ENCODE measurements around the gene LCT. TPM values are rescaled to one million over a fixed set of nuclear protein-coding genes. Genes with fewer than 3 reads are reported as not detected.
A peak's percentile ranks its signal among the peaks of the same experiment; 100 is the strongest.

Gene LCT
- polyA plus RNA-seq, 2 of the 4 experiments (the other 2 are of a cell fraction), result 0.04 TPM

DNA sequence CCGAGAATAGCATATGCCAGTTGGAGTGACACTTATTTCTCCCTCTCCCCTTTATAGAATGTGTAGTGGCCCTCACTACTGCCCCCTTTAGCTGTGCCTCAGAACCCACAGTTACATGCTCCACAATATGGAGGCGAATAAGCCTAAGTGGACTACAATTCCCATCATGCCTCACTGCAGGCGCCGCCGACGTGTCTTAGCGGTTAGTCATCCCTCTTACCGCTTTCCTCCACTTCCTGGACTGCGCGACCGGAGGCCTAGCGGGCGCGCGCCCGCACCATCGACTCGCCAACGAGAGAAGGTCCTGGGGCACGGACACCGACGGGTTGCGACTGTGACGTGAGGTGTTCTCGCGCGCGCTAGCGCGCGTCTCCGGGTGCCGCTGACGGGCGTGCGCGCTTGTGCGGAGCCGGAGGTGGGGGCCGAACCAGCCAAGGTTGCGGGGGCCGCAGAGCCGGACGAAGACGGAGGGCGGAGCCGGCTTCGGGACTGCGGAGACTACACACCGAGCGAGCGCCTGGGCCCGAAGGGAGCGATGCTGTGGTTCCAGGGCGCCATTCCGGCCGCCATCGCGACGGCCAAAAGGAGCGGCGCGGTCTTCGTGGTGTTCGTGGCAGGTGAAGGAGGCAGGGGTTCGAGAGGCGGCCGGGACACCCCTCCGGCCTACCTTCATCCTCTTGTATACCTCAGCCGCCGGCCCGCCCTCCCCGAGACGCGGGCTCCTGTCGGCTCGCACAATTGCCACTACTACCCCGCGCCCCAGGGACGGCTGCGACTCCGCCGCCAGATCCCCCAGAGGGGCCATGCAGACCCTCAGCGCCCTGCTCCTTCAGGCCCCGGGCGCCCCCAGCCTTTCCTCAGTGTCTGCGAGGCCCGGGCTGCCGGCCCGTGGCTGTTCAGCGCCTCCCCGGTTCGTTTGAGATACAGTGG, 95.3 kb downstream of the LCT start, which contains the start of gene UBXN4:
Gene UBXN4 (plus strand): TSS at position 461 of the 930 bp plus-strand sequence. CDS start 75 bp downstream, at position 536.
- H3K4me1 ChIP-seq, result peaks cover 26% of the 10 kb centered on the region; the same call in 2 of the 3 replicates
- DNase-seq (ENCODE audit: low read depth in 1 of 2, low spot score in 1 of 2) (peak; percentile 91 to 99), ATAC-seq (peak; percentile 90 to 96), FAIRE-seq (no peak)
- H3K27ac ChIP-seq, result peak within 1 kb of the TSS; percentile 92 to 96
- ChIA-PET CTCF (interaction anchor here (0.5 to 1.9 kb wide), 6 partner anchors 30 to 221 kb away, joined by 3 to 5 read pairs (median 3); no protein-coding TSS in a partner anchor), POLR2A (interaction anchor here (0.5 to 0.8 kb wide), 8 partner anchors 16 to 244 kb away, joined by 3 to 6 read pairs (median 3); partner anchors contain the start of genes R3HDM1 and ZRANB3)
- peak within 1 kb of the TSS; percentile 92 for H3K4me3 ChIP-seq
- H3K4me2 ChIP-seq, result peak within 1 kb of the TSS; percentile 96
- WGBS (ENCODE audit: missing lambda C conversion rate), result 2% methylated on average over 17 of the region's 93 CpGs
- TF ChIP-seq PHF8 (IDR thresholded peaks at IDR 0.05; ENCODE audit: borderline replicate concordance, low read depth) (peak; percentile 80), FOXS1 (CRISPR knock-in tag; IDR thresholded peaks at IDR 0.05) (no peak), KDM1A (IDR thresholded peaks at IDR 0.05; ENCODE audit: low read depth) (no peak), MYC (IDR thresholded peaks at IDR 0.05; ENCODE audit: borderline replicate concordance, low read length) (peak; percentile 54; the same call in 1 of the 2 replicates), POLR2A (IDR thresholded peaks at IDR 0.05; ENCODE audit: low read length) (peak; percentile 83), JUN (IDR thresholded peaks at IDR 0.05) (peak in 1 of 2 experiments; percentile 74; a peak in 2 of 5 replicates), HEYL (CRISPR knock-in tag; IDR thresholded peaks at IDR 0.05) (no peak), ZNF302 (CRISPR knock-in tag; IDR thresholded peaks at IDR 0.05) (no peak), TP53 (CRISPR knock-in tag; IDR thresholded peaks at IDR 0.05) (0 out of 2 replicates have a peak, but pooled peaks have one; percentile 56), NR3C1 (IDR thresholded peaks at IDR 0.05) (no peak), FOSL2 (IDR thresholded peaks at IDR 0.05) (no peak), FOSL2 (CRISPR knock-in tag; IDR thresholded peaks at IDR 0.05) (peak; percentile 94), POLR2AphosphoS2 (conservative IDR thresholded peaks at IDR 0.05; ENCODE audit: low read length) (no peak), TFCP2L1 (CRISPR knock-in tag; IDR thresholded peaks at IDR 0.05) (no peak), CHD4 (IDR thresholded peaks at IDR 0.05; ENCODE audit: borderline replicate concordance) (peak; percentile 83; the same call in 1 of the 2 replicates), EHMT2 (IDR thresholded peaks at IDR 0.05; ENCODE audit: low read depth) (no peak)
- TF ChIP-seq, protein P1, sequence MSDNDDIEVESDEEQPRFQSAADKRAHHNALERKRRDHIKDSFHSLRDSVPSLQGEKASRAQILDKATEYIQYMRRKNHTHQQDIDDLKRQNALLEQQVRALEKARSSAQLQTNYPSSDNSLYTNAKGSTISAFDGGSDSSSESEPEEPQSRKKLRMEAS (IDR thresholded peaks at IDR 0.05), result peak; percentile 55
- TF ChIP-seq, protein P2, sequence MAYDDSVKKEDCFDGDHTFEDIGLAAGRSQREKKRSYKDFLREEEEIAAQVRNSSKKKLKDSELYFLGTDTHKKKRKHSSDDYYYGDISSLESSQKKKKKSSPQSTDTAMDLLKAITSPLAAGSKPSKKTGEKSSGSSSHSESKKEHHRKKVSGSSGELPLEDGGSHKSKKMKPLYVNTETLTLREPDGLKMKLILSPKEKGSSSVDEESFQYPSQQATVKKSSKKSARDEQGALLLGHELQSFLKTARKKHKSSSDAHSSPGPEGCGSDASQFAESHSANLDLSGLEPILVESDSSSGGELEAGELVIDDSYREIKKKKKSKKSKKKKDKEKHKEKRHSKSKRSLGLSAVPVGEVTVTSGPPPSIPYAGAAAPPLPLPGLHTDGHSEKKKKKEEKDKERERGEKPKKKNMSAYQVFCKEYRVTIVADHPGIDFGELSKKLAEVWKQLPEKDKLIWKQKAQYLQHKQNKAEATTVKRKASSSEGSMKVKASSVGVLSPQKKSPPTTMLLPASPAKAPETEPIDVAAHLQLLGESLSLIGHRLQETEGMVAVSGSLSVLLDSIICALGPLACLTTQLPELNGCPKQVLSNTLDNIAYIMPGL (CRISPR knock-in tag; IDR thresholded peaks at IDR 0.05; ENCODE audit: borderline replicate concordance), result 0 out of 2 replicates have a peak, but pooled peaks have one; percentile 27
- TF ChIP-seq, protein P3, sequence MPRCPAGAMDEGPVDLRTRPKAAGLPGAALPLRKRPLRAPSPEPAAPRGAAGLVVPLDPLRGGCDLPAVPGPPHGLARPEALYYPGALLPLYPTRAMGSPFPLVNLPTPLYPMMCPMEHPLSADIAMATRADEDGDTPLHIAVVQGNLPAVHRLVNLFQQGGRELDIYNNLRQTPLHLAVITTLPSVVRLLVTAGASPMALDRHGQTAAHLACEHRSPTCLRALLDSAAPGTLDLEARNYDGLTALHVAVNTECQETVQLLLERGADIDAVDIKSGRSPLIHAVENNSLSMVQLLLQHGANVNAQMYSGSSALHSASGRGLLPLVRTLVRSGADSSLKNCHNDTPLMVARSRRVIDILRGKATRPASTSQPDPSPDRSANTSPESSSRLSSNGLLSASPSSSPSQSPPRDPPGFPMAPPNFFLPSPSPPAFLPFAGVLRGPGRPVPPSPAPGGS (IDR thresholded peaks at IDR 0.05), result no peak
- H3K9me3 ChIP-seq, result no peaks in the 10 kb centered on the region

DNA sequence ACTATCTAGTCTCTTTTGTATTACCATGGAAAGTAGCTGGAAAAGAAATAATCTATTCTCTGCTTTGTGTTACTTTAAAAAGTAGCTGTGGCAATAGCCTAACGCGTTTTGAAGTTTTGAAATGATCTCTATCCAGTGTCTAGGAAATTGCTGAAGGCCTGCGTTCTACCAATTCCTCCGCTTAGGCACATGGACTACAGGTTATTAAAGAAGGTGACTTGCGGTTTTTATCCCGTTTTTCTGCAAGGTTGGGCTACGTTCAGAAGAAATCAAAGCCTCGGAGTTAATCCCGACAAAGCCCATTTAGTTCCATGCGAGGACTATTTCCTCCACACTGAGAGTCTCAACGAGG, 96.0 kb downstream of the LCT start:
- H3K4me2 ChIP-seq, result 0 out of 3 replicates have a peak overlapping the region, but pooled peaks have one; percentile 11
- ChIA-PET CTCF (interaction anchor here (0.6 to 1.9 kb wide), 5 partner anchors 30 to 221 kb away, joined by 3 to 5 read pairs (median 3); no protein-coding TSS in a partner anchor), POLR2A (interaction anchor here (0.5 to 0.8 kb wide), 7 partner anchors 16 to 244 kb away, joined by 3 to 6 read pairs (median 3); partner anchors contain the start of genes R3HDM1 and ZRANB3)
- peaks cover 26% of the 10 kb centered on the region; the same call in 2 of the 3 replicates for H3K4me1 ChIP-seq
- 69% methylated on average over 11 of the region's 11 CpGs for WGBS (ENCODE audit: missing lambda C conversion rate)
- ATAC-seq (no peak), FAIRE-seq (no peak), DNase-seq (ENCODE audit: low read depth in 1 of 2, low spot score in 1 of 2) (no peak)
- TF ChIP-seq, protein P4, sequence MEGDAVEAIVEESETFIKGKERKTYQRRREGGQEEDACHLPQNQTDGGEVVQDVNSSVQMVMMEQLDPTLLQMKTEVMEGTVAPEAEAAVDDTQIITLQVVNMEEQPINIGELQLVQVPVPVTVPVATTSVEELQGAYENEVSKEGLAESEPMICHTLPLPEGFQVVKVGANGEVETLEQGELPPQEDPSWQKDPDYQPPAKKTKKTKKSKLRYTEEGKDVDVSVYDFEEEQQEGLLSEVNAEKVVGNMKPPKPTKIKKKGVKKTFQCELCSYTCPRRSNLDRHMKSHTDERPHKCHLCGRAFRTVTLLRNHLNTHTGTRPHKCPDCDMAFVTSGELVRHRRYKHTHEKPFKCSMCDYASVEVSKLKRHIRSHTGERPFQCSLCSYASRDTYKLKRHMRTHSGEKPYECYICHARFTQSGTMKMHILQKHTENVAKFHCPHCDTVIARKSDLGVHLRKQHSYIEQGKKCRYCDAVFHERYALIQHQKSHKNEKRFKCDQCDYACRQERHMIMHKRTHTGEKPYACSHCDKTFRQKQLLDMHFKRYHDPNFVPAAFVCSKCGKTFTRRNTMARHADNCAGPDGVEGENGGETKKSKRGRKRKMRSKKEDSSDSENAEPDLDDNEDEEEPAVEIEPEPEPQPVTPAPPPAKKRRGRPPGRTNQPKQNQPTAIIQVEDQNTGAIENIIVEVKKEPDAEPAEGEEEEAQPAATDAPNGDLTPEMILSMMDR (IDR thresholded peaks at IDR 0.05), result 0 out of 3 replicates have a peak, but pooled peaks have one; percentile 48
- no peak for TF ChIP-seq GATA3 (IDR thresholded peaks at IDR 0.05; ENCODE audit: borderline replicate concordance)
- TF ChIP-seq, protein P5, sequence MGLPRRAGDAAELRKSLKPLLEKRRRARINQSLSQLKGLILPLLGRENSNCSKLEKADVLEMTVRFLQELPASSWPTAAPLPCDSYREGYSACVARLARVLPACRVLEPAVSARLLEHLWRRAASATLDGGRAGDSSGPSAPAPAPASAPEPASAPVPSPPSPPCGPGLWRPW (IDR thresholded peaks at IDR 0.05), result no peak
- TF ChIP-seq FOXS1 (CRISPR knock-in tag; IDR thresholded peaks at IDR 0.05), result no peak
- TF ChIP-seq NFE2L2 (conservative IDR thresholded peaks at IDR 0.05; ENCODE audit: low read length), result 0 out of 2 replicates have a peak, but pooled peaks have one; percentile 5
- H3K27ac ChIP-seq, result peak overlapping the region in 1 of 2 experiments; percentile 51; a peak in 2 of 6 replicates
- H3K9me3 ChIP-seq, result no peaks in the 10 kb centered on the region
- H3K4me3 ChIP-seq, result no peak overlapping the region
